GM08714 (cell line): ENCODE results near the gene B3GALT4.
A peak's percentile ranks its signal among the peaks of the same experiment; 100 is the strongest.

Experiments used
- H3K4me3 ChIP-seq: fragments of 200-500 bp; sonication (Bioruptor generic); 2 replicates; pipeline ENCODE4 v1.5.1; 2014; ENCODE audit warnings: mild to moderate bottlenecking, low read length, inconsistent platforms
- ZNF274 ChIP-seq: IDR thresholded peaks from 2 replicates; pipeline ENCODE4 v1.6.1; 2012; ENCODE audit warnings: mild to moderate bottlenecking, low read depth, low read length

B3GALT4 gene

DNA sequence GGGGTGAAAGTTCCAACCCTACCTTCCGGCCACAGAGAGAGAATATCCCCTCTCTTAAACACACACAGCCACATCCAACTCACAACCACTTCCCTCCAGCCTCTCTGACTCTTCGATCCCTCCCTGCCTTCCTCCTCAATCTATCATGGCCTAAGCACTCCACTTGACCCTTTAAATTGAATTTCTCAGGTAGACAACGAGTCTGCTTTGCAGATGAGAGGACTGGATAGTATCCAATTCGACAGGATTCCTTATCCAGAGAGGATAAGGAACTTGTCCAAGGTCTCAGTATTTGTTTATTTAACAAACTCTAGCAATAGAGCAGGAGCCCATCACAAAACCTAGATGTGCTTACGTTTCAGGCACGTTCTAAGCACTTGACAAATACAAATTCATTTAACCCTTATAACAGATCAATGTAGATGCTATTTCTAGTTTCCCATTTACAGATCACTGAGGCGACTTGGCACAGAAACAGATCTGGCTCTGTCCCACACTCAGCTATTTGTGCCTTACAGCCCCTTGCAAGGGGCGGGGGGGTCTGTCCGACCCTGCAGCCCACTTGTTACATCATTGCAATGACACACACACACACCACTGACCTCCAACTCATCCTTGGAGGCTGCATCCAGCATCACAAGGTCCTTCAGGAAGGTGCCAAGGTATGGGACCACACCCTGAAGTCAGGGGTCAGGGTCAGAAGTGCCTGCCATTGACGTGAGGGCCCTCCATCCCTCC, 17.3 kb downstream of the B3GALT4 start:
- no peak overlapping the region for H3K4me3 ChIP-seq
- TF ChIP-seq ZNF274: no peak

DNA sequence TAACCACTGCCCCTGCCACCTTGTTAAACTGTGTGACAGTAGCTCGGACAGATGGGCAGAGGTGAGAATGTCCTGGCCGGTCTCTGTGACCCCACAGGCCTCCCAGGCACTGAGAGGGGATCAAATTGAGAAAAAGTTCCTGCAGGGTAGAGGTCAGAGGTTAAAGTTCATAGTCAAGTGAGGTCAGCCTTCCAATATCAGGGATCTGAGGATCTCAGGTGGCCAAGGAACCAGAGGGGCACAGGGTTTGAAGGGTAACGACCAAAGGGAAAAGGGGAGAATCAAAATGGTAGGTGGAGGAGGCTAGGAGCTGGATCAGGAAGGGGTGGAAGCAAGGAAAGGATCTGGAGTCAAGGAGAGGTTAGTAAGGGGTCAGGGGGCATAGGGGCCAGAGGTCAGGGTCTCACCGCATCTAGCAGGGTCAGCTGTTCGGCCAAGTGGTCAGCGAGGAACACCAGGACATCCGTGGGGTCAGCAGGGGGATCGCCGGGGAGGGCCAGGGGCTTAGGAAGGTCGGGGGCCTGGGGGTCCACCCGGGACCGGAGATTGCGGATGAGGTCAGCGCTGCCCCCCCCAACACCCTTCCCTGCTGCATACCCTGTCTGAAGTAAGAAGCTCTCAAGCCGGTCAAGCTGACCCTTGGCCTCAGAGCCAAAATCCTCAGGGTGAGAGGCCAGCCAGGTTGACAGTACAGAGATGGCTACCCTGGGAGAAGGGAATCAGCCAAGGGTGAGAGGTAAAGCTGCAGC, 18.9 kb downstream of the B3GALT4 start:
- TF ChIP-seq ZNF274: no peak

DNA sequence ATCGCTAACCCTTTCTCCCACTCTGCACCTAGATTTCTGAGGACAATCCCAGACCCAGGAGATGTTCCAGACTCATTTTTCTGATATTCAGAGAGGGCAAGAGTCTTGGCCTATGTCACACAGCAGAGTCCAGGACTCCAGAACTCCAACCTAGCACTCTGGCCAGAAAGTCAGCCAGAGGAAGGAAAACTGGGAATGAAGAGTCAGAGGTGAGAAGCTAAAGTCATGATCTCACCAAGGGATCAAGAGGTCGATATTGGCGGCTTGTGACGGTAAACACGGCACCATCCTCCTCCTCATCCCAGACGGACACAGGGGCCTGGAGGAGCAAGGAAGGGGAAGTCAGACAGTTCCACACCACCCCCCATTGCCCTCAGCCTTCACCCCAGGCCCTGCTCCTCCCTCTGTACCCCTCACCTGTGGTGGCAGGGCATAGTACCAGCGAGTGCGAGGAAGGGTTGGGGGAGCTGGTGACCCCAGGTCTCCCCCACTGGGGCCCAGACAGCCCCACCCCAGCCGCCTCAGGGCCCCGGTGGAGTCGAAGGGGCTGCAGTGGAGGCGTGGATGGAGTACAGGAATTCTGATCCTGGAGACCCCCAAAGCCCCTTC, 20.0 kb downstream of the B3GALT4 start:
- no peak for TF ChIP-seq ZNF274
- no peak overlapping the region; the same call in 1 of the 2 replicates for H3K4me3 ChIP-seq

More for the DNA sequence above, 18.9 kb downstream of the B3GALT4 start:
- no peak overlapping the region for H3K4me3 ChIP-seq

- TF ChIP-seq ZNF274: no peak
- peak overlapping the region; percentile 50; the same call in 1 of the 2 replicates for H3K4me3 ChIP-seq
Measured at GRCh38 chr6:33297406-33297955, 20.6 kb downstream of the B3GALT4 start.

GRCh38 chr6:33297956-33298772, 21.2 kb downstream of the B3GALT4 start:
- H3K4me3 ChIP-seq: peak overlapping the region; percentile 72
- no peak for TF ChIP-seq ZNF274

- TF ChIP-seq ZNF274: no peak
- peak within 1 kb of the TSS; percentile 72 for H3K4me3 ChIP-seq
Measured at GRCh38 chr6:33298773-33299236, 21.9 kb downstream of the B3GALT4 start, which contains the start of gene RGL2. TSS of gene RGL2 (minus strand) at chr6:33298942. CDS start at chr6:33298610, 332 bp downstream.

GRCh38 chr6:33299237-33299944, 22.5 kb downstream of the B3GALT4 start:
- no peak for TF ChIP-seq ZNF274

GRCh38 chr6:33301877-33302276, 25.0 kb downstream of the B3GALT4 start:
- no peak for TF ChIP-seq ZNF274
- no peak overlapping the region for H3K4me3 ChIP-seq

More at GRCh38 chr6:33299237-33299944, 22.5 kb downstream of the B3GALT4 start:
- peak overlapping the region; percentile 72 for H3K4me3 ChIP-seq

DNA sequence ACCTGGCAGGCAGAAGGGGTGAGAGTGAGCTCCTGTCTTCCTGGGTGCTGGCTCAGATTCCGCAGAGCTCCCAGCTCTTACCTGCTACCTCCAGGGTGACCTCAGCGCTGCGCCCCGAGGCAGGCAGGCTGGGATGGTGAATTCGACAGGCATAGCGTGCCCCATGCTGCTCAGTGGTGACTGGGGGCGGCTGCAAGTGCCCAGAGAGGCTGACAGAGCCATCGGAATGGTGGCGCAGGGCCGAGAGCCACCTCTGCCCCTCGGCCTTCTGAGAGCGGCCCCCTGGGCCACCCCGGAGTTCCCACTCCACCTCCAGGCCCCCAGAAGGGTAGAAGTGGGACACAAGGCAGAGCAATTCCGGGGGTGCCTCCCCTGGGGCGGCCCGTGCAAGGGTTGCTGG, 27.3 kb downstream of the B3GALT4 start:
- no peak for TF ChIP-seq ZNF274
- H3K4me3 ChIP-seq: no peak overlapping the region

- no peak overlapping the region for H3K4me3 ChIP-seq
- TF ChIP-seq ZNF274: no peak
Measured at GRCh38 chr6:33305052-33305451, 28.1 kb downstream of the B3GALT4 start.

DNA sequence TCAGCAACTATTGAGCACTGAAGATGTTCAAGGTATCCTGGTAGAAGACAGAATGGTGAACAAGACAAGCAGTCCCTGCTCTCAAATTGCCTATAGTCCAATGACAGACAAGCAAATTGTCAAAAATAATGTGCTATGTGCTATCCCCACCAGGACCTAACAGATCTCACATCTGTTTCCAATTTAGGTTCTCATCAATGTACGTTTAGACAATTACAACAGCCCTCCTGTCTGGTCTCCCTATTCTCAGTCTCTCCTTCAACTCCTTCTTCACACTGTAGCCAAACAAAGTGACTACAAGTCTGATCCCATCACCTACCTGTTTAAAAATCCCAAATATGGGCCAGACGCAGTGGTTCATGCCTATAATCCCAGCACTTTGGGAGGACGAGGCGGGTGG, 29.4 kb downstream of the B3GALT4 start:
- no peak overlapping the region for H3K4me3 ChIP-seq
- TF ChIP-seq ZNF274: no peak

DNA sequence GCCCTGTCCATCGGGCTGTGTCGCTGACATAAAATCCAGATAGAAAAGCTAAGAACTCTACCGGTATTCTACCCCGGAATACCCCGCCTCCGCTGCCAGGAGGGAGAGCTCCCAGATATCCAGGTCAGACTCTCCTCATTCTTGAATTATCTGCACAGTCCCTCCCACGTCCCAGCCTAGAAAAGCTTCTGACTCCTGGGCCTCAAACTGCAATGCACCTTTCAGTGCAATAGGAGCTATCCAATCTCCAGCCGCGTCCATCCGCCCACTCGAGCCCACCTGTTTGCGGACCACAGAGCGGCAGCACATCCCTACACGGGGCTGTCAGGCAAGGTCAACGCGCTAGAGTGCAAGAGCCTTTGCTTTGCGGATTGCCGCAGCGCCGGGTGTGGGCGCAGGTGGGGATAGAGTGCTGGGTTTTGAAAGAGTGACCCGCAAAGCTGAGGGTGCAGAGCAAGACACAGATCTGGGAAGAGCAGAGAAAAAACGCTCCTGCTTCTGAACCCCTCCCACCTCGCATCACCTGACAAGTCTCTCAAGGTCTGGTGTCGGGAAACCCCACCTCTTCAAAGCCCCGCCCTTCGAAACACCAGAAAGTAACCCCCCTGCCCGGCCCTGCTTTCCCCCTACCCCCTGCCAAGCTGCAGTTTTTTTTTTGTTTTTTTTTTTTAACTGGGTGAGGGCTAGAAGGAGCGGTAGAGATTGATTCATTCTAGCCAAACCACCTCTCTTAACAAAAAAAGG, 35.6 kb downstream of the B3GALT4 start:
- TF ChIP-seq ZNF274: no peak

More for the DNA sequence above, 35.6 kb downstream of the B3GALT4 start:
- peak overlapping the region; percentile 84 for H3K4me3 ChIP-seq
